Stimulated activated CD4-positive, alpha-beta T cell treated with anti-CD3 and anti-CD28 coated beads, Interleukin-12 subunit alpha, Interleukin-12 subunit beta, amount 100 ng/mL, for 4 hours (primary cell): ENCODE measurements around the gene CALD1.

Experiments used
- DNase-seq: peaks from one replicate; pipeline ENCODE4 v3.0.0-alpha.2; 2020

The CALD1 gene

DNA sequence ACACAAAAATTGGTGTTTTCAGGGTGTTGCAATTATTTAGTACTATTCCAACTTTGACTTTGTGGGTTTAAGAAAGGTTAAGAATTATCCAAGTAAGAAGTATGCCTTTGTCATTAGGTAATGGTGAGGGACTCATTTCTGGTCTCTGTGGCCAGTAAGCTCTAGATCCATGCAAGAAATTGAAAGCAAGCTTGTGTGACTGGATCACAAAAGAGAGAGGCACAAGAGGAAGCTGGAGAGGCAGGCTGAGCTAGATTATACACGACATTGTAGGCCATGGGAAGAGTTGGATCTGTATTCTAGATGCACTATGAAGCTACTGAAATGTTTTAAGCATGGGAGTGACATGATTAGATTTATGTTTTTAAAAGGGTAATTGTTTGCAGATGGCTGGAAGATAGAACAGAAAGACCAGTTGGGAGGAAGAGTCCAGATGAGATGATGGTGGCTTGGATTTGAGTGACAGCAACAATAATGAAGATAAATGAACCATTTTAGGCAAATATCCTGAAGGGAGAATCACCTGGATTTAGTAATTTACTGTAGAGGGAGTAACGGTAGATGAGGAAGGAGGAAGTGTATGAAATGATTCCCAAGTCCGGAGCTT is 50.0 kb downstream of the CALD1 start:
- no peak for DNase-seq

DNA sequence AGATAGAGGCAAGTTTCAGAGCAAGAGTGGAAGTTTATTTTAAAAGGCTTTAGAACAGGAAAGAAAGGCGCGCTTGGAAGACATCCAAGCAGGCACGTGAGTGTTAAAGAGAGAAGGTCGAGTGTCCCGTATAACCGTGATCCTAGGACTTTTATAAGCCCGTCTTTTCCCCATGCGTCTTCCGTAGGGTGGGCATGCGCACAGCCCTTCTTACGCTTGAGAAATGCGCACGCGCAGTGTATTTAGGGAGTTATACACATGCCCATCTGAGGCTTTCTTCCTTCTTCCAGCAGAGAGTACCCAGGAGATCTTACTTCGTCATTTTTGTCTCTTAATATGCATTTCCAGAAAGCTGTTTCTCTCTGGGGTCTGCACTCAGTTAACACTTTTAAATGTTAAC is 52.4 kb downstream of the CALD1 start:
- no peak for DNase-seq

DNA sequence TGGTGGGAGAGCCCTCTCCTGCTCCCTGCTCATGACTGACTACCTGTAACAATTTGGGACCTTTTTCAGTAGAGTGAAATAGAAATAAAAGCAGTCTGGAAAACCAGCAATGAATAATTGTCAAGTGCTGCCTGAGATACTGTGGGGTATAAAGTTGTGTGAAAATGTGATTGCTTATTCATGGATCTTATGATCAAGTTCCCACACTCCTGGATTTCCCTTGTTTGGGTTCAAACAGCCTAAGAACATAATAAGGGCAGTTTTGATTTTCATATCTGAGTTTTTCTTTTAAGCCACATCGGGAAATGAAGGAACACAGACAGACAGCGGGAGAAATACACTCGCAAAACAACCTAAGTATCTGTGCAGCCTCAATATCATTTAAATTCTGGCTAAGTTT is 52.9 kb downstream of the CALD1 start:
- DNase-seq: no peak

DNA sequence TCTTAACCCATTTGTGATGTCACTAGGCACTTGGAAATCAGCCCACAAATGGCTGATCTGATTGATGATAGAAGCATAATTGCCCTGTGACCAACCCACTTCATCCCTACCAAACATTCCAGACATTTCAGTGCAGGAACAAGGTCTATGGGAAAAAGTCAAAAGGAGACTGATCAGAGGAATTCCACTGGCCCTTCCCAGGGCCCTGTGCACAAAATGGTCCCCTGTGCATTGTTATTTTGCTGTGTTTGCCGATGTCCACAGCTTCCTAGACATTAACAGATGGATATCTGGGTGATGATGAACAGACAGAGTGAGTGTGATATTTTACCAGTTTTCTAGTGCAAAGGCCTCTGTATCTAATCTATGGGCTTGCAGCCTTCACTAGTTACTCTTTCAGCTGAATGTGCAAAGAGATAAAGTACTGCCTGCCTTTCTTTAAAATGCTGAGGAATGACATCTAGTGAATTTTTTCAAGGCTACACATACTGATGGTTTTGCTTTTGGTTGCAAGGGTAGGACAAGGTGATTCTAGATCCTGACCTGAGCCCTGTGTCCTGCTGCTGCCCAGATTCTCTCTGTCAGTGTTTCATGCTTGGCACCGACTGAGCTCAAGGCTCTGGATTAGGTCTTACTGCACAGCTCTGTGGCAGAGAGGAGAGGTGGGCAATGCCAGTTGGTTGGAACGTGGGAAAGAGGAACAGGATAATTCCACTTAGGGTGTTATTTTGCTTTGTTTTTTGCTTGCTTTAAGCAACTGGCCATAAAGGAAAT is 55.4 kb downstream of the CALD1 start:
- no peak for DNase-seq

DNA sequence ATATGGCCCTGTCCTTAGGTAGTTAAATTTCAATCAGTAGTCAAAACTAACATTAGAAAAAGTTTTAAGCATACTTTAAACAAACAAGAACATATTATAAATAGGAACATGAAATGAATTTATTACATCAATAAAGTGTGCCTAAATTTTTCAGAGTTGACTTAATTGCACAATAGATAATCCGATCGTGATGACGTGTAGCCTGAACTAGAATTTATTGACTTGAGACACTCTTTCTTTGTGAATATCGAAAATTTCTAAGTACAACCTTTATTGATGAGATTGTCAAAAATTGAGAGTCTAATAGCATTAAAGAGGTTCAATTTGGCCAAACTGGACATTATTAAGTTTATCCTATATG is 56.0 kb downstream of the CALD1 start:
- DNase-seq: no peak

DNA sequence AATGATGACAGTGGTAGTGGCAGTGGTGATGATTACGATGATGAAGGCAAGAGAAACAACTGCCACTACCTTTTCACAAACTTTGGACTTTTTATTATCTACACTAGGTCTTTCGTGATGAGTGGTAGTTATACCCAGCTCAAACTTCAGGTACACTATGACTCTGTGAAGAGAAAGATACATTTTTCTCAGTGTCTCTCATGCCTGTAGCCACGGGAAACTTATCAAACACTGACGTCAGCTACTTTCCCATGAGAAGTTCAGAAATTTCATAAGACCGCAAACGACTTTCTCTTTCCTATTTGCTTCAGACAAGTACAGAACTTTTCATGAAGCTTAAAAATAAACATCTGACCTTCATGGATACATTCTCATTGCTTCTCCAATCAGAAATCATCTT is 57.0 kb downstream of the CALD1 start:
- no peak for DNase-seq

DNA sequence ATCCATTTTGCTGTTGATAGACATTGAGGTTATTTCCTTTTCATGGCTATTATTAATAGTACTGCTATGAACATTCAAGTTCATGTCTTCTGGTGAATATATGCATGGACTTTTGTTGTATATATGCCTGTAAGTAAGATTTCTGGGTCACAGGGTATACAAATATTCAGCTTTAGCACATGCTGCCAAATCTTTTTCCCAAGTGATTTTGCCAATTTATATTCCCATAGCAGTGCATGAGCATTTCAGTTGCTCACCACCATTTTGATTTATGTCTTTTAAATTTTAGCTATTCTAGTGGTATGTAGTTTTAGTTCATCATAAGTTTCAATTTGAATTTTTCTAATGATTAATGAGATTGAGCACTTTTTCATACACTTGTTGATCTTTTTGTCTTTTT is 59.9 kb downstream of the CALD1 start:
- no peak for DNase-seq

DNA sequence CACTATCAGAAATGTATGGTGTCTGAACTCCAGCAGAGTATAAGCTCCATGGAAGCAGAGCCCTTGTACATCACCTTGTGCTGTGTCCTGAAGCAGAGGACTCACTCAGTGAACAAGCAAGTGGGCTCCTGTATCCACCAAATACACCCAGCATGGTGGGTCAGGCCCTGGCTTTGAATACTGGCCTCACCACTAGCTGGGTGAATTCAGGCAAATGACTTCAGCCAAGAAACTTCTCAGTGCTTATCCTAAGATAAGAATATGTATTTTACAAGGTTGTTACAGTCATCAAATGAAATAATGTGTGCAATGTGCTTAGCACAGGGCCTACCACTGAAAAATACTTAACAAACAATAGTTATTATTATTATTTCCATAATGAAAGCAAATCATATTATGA is 62.6 kb downstream of the CALD1 start:
- no peak for DNase-seq

DNA sequence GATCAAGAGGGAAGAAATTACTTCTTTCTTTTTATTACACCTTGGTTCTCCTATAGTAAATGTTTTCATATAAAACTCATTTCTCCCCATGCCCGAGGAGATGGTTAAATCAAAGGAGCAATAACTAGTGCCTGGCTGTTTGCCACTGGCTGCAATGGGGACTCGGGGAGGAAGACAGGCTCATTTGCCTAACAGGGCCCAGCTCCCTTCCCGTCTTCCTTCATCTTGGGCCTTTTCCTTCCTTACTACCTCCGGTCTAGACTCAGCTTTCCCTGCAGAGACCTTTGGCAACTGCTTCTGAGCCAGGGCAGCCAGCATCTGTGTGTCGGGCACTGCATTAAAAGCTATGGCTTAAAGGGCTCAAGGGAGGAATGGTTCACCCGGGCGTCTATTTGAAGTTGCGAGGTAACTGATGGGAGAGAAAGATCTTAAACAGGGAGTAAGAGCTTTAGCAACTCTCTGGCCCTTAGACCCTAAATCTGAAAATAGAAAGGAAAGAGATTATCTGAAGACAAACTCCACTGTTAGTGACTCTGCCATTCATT is 63.5 kb downstream of the CALD1 start:
- no peak for DNase-seq

DNA sequence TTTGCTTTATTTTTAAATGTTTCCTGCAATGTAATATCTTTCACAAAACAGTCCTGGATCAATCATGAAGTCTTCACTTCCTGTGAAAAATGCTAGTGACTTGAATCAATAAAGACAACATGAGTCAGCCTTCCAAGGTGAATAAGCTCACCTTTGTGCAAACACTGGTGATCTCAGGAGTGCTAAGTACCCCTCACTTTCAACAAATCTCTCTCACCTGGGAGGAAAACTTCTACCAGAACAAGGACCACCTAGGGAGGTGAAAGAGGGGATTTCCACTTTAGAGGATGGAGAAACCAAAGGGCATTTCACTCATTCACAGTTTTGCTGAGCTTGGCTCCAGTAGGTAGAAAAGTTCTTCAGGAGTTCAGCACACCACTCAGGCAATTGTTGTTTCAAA is 64.8 kb downstream of the CALD1 start:
- DNase-seq: no peak

DNA sequence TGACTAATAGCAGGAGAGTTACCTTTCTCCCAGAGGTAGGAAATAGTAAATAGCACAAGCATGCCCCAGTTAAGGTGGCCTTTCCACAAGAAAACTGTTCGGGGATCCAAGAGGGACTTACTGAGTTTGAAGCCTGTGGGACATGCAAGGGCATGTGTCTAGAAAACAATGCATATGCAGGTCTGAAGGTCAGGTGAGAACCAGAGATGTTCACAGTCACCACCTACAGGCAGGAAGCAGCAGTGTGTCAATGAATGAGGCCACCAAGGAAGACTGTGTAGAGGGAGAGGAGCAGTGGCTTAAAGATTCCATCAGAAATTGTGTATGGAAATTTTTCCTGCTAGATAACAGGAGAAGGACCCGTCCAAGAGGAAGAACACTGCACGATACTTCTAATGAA is 66.0 kb downstream of the CALD1 start:
- no peak for DNase-seq

DNA sequence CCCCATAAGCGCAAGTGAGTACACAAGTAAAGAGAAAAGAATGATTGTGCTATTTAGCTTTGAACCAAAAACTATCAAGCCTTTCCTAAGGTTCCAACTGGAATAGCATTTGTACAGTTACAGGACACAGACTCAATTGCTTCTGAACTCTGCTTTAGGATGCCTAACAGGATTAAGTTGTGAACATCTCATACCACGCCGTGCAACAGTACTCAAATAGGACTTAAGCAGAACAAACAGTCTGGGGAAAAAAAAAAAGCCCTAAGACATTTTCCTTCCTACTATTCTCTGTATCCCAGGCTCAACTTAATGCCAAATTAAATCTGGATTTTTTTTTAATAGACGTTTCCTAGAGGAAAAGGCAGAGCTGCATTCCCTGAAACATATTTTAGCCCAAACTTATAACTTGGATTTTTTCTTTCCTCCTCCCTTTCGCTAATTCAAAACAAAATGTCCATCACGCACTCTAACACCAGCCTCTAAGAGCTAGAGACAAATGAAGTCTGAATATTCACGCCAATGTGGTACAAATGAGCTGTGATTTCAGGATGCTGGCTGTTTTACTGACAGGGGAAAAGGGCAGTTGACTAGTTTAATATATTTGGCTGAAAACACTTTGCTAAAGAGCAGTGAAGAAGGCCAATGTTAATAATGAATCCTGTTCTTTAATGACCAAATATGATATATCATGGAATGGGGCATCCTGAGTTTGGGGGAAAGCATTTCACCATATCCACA is 68.6 kb downstream of the CALD1 start:
- no peak for DNase-seq

DNA sequence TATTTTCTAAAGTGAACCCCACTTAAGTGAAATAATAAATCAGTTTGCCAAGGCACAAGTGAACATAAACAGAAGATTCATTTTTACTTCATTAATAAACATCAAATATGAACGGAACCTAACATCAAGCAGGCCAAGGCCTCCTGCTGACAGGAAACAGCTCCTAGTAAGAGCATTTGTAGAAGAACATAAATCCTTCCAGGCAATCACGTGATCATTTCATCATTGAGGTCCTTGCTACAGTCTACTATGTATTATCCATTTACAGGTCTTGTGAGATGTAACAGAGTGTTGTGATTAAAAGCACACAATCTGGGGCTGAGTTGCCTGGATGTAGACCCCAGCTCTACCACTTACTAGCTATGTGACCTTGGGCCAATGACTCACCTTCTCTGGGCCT is 70.6 kb downstream of the CALD1 start:
- no peak for DNase-seq

DNA sequence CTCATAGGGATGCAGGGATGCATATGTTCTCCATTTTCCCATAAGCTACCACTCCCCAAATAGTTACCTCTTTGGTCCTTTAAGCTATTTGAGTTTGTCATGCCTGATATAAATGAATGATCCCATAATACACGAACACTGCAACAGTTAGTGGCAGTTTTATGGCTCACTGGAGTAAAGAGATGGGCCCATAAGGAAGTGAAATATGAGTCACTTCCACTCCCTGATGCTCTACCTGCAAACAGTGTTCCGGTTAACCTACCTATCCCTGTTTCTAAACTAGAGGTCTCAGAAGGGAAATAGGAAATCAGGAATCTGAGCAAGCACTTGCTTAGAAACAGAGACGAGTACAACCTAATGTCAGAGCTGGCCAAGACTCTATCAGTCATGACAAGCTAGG is 71.7 kb downstream of the CALD1 start:
- DNase-seq: no peak

DNA sequence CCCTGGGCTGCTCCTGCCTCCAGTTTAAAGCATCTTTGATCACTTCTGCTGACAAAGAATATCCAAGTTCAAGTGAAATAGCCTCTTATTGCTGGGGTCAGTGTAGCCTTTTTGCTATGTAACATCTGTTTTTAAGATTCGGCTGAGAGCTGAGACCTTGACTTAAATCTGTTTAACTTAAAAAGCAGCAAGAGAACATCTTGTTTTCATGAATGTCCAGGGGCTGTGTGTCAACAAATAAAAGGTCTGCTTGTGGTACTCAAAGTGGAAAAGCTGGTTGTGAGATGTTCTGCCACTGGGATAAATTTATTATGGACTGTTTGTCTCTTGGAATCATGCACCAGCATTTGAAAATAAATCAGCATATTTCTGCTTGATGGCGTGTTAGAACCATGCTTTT is 73.2 kb downstream of the CALD1 start:
- no peak for DNase-seq

DNA sequence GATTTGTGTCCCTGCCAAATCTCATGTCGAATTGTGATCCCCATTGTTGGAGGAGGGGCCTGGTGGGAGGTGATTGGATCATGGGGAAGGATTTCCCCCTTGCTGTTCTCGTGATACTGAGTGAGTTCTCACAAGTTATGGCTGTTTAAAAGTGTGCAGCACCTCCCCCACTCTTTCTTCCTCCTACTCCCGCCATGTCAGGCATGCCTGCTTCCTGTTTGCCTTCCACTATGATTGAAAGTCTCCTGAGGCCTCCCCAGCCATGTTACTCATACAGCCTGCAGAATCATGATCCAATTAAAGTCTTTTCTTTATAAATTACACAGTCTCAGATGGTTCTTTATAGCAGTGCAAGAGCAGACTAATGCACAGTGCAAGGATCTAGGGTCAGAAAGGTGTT is 75.4 kb downstream of the CALD1 start:
- no peak for DNase-seq

DNA sequence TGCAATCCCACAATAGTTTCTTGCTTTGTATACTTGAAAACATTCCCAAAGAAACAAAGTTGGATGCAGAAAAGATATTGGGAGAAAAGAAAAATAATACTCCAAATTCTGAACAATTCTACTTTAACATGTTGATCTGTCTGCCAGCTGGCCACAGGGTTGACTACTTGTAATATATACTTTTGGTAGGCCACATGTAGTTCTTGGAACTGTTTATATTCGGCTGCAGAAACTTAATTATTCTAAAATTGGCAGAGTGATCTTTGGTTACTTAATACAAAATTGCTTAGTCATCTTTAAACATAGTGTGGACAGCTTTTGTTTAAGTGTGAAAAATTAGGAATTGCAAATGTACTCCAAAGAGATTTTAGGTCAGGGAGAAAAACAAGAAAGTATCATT is 76.0 kb downstream of the CALD1 start:
- DNase-seq: no peak

DNA sequence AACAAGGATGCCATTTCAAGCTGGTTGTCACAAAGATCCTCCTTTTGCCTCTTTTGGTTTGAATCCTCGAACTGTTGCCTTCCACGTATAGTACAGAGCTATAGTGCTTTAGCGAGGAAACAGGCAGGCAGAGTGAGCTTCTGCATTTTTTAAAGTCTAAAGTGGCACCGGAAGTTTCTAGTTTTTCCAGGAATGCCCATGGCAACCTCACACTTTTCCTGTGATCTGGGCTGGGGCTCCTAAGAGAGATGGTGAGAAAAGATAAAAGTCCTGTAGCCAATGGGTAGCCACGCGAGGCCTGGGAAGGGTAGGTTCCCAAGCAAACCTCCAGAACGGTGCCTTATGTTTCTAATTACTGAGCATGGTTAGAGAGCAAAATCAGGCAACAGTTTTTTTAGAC is 76.7 kb downstream of the CALD1 start:
- DNase-seq: no peak

DNA sequence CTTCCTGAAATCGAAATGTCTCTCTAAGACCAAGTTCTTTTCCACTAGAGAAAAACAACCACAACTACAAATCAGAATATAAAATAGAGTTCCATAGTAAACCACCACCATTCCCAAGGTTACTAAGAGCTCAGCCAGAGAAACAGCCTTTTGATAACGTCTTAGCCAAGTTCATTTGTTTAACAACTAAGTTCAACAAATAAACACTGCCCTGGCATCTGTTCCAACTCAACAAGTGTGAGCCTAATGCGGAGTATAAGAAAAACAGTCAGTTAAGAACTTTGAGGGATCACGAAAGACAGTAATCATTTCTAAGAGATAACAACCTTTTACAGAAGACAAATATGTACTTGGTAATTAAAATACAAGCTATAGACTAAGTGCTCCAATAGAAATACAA is 77.3 kb downstream of the CALD1 start:
- DNase-seq: no peak

DNA sequence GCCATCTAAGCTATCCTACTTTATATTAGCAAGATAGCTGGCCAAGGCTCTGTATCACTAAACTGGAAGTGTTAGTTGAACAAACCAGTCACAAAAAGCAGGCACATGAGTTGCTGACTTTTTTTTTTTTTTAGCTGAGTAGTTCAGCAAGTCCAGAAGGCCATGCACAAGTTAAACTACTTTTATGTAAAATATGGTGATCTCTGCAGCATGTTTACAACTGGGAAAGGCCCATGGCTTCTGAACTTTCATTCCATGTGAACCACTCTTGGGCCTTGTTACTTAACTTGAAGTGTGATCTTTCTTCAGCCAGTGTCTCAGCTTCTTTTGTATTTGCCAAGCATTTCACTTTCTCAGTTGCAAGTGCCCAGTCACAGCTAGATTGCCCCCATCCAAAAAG is 78.5 kb downstream of the CALD1 start:
- DNase-seq: no peak

DNA sequence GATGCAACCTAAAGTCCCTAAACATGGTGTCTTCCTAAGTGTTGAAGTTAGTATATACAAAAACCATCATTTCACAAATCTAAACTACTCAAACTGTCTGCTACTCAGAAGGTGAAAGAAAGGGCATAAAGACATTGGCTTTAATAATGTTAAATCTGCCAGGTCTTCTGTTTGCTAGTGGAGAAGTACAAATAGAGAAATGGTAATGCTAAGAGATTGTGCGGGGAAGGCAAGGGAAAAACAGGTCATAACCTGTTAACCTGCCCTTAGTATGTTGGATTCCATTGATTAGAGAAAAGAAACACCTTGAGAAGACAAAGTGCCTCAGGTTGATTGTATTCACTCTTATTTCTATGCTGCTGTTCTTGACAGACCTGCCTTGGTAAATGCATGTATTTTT is 80.3 kb downstream of the CALD1 start:
- no peak for DNase-seq

DNA sequence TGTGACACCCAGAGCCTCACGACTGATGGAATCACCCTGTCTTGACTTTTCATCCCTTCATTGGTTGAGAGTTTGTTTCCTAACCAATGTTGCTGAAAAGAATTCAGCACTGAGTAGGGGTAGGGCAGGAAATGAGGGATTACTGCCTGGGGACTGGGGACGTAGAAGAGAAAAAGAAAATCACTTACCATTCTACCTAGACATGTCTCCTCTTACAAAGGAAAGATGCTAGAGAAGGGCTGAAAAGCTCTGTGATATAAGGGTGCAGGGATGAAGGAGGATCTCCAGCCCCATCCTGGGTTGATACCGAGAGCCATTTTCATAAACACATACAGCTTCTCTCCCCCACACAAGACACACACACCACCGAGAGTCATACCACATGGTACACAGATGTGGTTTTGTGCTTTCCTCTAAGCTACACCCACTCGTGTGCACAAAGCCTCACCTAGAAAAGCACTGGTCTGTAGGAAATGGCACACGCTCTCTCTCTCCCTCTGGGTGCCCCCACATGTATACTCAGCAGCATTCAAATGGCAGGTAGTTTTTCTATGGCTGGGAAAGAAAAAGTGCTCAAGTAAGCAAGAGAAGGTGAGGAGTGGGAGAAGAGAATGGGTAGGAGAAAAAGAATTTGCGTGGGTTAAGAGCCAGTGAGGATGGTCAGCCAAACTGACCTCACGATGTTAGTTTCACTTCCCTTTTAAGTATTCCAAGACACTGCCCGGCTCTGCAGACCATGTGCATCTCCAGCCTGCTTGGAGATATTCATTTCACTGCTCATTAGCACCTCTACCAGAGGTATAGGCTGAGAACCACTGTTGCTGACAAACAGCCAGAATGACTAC is 85.8 kb downstream of the CALD1 start:
- peak; percentile 5 for DNase-seq

DNA sequence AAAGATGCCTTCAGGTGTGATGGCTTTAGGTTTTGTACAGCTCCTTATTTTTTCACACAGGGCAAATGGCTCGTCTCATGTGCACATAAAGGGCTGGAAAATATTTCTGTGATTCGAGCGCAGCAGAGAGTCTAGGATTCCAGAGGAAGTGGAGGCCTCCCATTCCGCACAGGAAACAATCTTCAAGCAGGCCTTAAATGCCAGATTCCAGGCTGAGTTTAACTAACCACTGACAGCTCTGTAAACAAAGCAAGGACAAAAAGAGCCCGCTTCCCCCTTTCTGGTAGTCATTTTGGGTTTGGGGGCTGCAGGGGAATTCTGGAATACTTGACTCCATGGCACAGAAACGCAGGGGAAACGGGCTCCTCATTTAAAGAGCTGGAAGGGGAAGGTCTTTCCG is 87.2 kb downstream of the CALD1 start:
- no peak for DNase-seq
